Measurements from ENCODE around the gene HELZ. TPM values are rescaled to one million over a fixed set of nuclear protein-coding genes. Genes with fewer than 3 reads are reported as not detected.
"Not testable (repeated sequence)": the region's sequence is repeated elsewhere in the genome, so short reads cannot be mapped to it uniquely, and the experiment has no call there.

The HELZ gene
- total RNA-seq, 1 donor from 2014 or later, result 49.5 TPM

- no peak for DNase-seq (ENCODE audit: low spot score)
Observed at GRCh38 chr17:67119102-67119501, 125.9 kb downstream of the HELZ start.

- no peak for DNase-seq (ENCODE audit: low spot score)
Observed at GRCh38 chr17:67116045-67116575, 128.9 kb downstream of the HELZ start.

- no peak for DNase-seq (ENCODE audit: low spot score)
Observed at GRCh38 chr17:67115401-67115800, 129.6 kb downstream of the HELZ start.

GRCh38 chr17:67113486-67113885 is 131.5 kb downstream of the HELZ start:
- DNase-seq (ENCODE audit: low spot score), result no peak

- no peak for DNase-seq (ENCODE audit: low spot score)
Observed at GRCh38 chr17:67111808-67112207, 133.2 kb downstream of the HELZ start.

- DNase-seq (ENCODE audit: low spot score), result no peak
Observed at GRCh38 chr17:67111327-67111726, 133.7 kb downstream of the HELZ start.

- no peak for DNase-seq (ENCODE audit: low spot score)
Observed at GRCh38 chr17:67110619-67111018, 134.4 kb downstream of the HELZ start.

GRCh38 chr17:67109111-67109510 is 135.9 kb downstream of the HELZ start:
- DNase-seq (ENCODE audit: low spot score), result no peak

- no peak for DNase-seq (ENCODE audit: low spot score)
Observed at GRCh38 chr17:67107811-67108775, 136.9 kb downstream of the HELZ start.

- DNase-seq (ENCODE audit: low spot score), result no peak
Observed at GRCh38 chr17:67107171-67107570, 137.8 kb downstream of the HELZ start.

- DNase-seq (ENCODE audit: low spot score), result no peak
Observed at GRCh38 chr17:67105213-67105612, 139.8 kb downstream of the HELZ start.

- not testable (repeated sequence) for DNase-seq (ENCODE audit: low spot score)
Observed at GRCh38 chr17:67104641-67105040, 140.4 kb downstream of the HELZ start.

GRCh38 chr17:67098006-67098405 is 147.0 kb downstream of the HELZ start:
- DNase-seq (ENCODE audit: low spot score), result no peak

- DNase-seq (ENCODE audit: low spot score), result no peak
Observed at GRCh38 chr17:67096609-67097008, 148.4 kb downstream of the HELZ start.

- no peak for DNase-seq (ENCODE audit: low spot score)
Observed at GRCh38 chr17:67095803-67096202, 149.2 kb downstream of the HELZ start.

- DNase-seq (ENCODE audit: low spot score), result not testable (repeated sequence)
Observed at GRCh38 chr17:67095291-67095690, 149.7 kb downstream of the HELZ start.

- no peak for DNase-seq (ENCODE audit: low spot score)
Observed at GRCh38 chr17:67093348-67093747, 151.6 kb downstream of the HELZ start.

- DNase-seq (ENCODE audit: low spot score), result not testable (repeated sequence)
Observed at GRCh38 chr17:67092710-67093109, 152.3 kb downstream of the HELZ start.

- DNase-seq (ENCODE audit: low spot score), result no peak
Observed at GRCh38 chr17:67092291-67092690, 152.7 kb downstream of the HELZ start.

GRCh38 chr17:67090341-67090740 is 154.7 kb downstream of the HELZ start:
- DNase-seq (ENCODE audit: low spot score), result no peak

- no peak for DNase-seq (ENCODE audit: low spot score)
Observed at GRCh38 chr17:67088639-67089038, 156.4 kb downstream of the HELZ start.

GRCh38 chr17:67085406-67085805 is 159.6 kb downstream of the HELZ start:
- no peak for DNase-seq (ENCODE audit: low spot score)

GRCh38 chr17:67082107-67082506 is 162.9 kb downstream of the HELZ start:
- DNase-seq (ENCODE audit: low spot score), result no peak
